Panc1 (cell line): ENCODE measurements around the gene NSUN6. TPM values are rescaled to one million over a fixed set of nuclear protein-coding genes. Genes with fewer than 3 reads are reported as not detected.

Source experiments
- ATAC-seq: fragments of 200-7000 bp; cut with Tn5 transposase; 2 replicates; pipeline ENCODE4 v1.9.1; 2020; ENCODE audit warnings: mild to moderate bottlenecking, moderate library complexity
- Bru-seq: library from RNA; stranded (reverse); fragments of 400-500 nt; gene quantifications from one replicate; lab custom pipeline; 2021; lab: Mats Ljungman, UMichigan
- BruChase-seq, 2 experiments: library from RNA; stranded (reverse); fragments of 400-500 nt; gene quantifications; one replicate each; lab custom pipeline; 2021; lab: Mats Ljungman, UMichigan
- BruUV-seq: library from RNA; stranded (reverse); fragments of 400-500 nt; replicated peaks from 2 replicates; lab custom pipeline; 2021; lab: Mats Ljungman, UMichigan
- CTCF ChIA-PET: fragments of 300-600 bp; sonication (Branson Sonifier 250); formaldehyde crosslinking; loops from one replicate; lab custom pipeline; 2022; ENCODE audit warnings: antibody characterized with exemption; lab: Charles Lee
- POLR2A ChIA-PET: fragments of 300-600 bp; sonication (Branson Sonifier 250); formaldehyde crosslinking; loops from one replicate; lab custom pipeline; 2022; ENCODE audit warnings: antibody characterized with exemption; lab: Charles Lee
- DNase-seq: peaks from one replicate; pipeline ENCODE4 v3.0.0-alpha.2; 2010; ENCODE audit warnings: low read depth, low spot score
- H3K27ac ChIP-seq: 2 replicates; pipeline ENCODE4 v1.5.1; 2011; ENCODE audit warnings: mild to moderate bottlenecking, low read length, inconsistent platforms
- H3K27me3 ChIP-seq: fragments of 200-500 bp; sonication (Bioruptor generic); 2 replicates; pipeline ENCODE4 v1.6.0; 2014; ENCODE audit warnings: low read length, inconsistent platforms; ENCODE audit not compliant: control insufficient read depth, insufficient read depth
- H3K36me3 ChIP-seq: fragments of 200-500 bp; sonication (Bioruptor generic); 2 replicates; pipeline ENCODE4 v1.5.1; 2014; ENCODE audit warnings: inconsistent platforms, mild to moderate bottlenecking, low read length, moderate library complexity; ENCODE audit not compliant: control insufficient read depth, insufficient read depth
- H3K4me1 ChIP-seq: 2 replicates; pipeline ENCODE4 v1.5.1; 2011; ENCODE audit warnings: inconsistent platforms, mild to moderate bottlenecking, low read length, moderate library complexity; ENCODE audit not compliant: control insufficient read depth, insufficient read depth
- H3K4me3 ChIP-seq, 2 experiments: 2 replicates each; pipeline ENCODE4 v1.5.1; 2011 to 2012; ENCODE audit warnings: low read depth in 2 of 2, low read length in 2 of 2, mild to moderate bottlenecking in 2 of 2, inconsistent platforms in 1 of 2, moderate library complexity in 1 of 2
- H3K9me3 ChIP-seq: fragments of 200-500 bp; sonication (Bioruptor generic); 2 replicates; pipeline ENCODE4 v1.5.1; 2014; ENCODE audit warnings: low read depth, mild to moderate bottlenecking, inconsistent platforms, low read length, moderate library complexity; ENCODE audit not compliant: control insufficient read depth, insufficient read depth
- POLR2AphosphoS5 ChIP-seq: IDR thresholded peaks from 2 replicates; pipeline ENCODE4 v1.6.1; 2012; ENCODE audit warnings: mild to moderate bottlenecking, low read depth, low read length, moderate library complexity
- SIN3A ChIP-seq: IDR thresholded peaks from 2 replicates; pipeline ENCODE4 v1.6.1; 2012; ENCODE audit warnings: low read depth, mild to moderate bottlenecking, low read length, moderate library complexity, borderline replicate concordance; ENCODE audit not compliant: insufficient read depth
- TCF7L2 ChIP-seq: IDR thresholded peaks from 2 replicates; pipeline ENCODE4 v1.6.1; 2011; ENCODE audit warnings: mild to moderate bottlenecking, low read depth, low read length, inconsistent platforms
- in situ Hi-C: cut with HindIII; loops from 2 replicates; pipeline ENCODE4 v1.10.0; 2016; ENCODE audit warnings: low sequenced_read_pairs, low pct_unique_long_range_greater_than_20kb
- intact Hi-C: fragments of 100-400 bp; cut with micrococcal nuclease; formaldehyde crosslinking; loops from one replicate; pipeline ENCODE4 v1.10.0; 2022; ENCODE audit not compliant: unreplicated experiment
- long read RNA-seq: library from polyadenylated mRNA; unstranded; transcript quantifications from one replicate; pipeline ENCODE4 v2.0.0, GENCODE V29; 2021; ENCODE audit not compliant: unreplicated experiment
- polyA plus RNA-seq: library from polyadenylated mRNA; unstranded; fragments of >200 nt; gene quantifications from one replicate; pipeline ENCODE4 v1.2.1, GENCODE V29; 2012; ENCODE audit warnings: missing spikeins; ENCODE audit not compliant: insufficient read length
- total RNA-seq: library from RNA; stranded (reverse); gene quantifications from one replicate; pipeline ENCODE4 v1.2.1, GENCODE V29; 2021; ENCODE audit not compliant: unreplicated experiment
- TF ChIP-seq, protein P1 (sequence below): fragments of 450-650 bp; IDR thresholded peaks from 2 replicates; pipeline ENCODE4 v1.5.1; 2017; ENCODE audit warnings: mild to moderate bottlenecking
- TF ChIP-seq, protein P2 (sequence below), 2 experiments: IDR thresholded peaks; 2 replicates each; pipeline ENCODE4 v1.6.1; 2011 to 2012; ENCODE audit warnings: low read depth in 2 of 2, control low read depth in 1 of 2, low read length in 1 of 2, mild to moderate bottlenecking in 1 of 2, moderate library complexity in 1 of 2; ENCODE audit not compliant: insufficient read depth in 1 of 2

NSUN6 gene, protein sequence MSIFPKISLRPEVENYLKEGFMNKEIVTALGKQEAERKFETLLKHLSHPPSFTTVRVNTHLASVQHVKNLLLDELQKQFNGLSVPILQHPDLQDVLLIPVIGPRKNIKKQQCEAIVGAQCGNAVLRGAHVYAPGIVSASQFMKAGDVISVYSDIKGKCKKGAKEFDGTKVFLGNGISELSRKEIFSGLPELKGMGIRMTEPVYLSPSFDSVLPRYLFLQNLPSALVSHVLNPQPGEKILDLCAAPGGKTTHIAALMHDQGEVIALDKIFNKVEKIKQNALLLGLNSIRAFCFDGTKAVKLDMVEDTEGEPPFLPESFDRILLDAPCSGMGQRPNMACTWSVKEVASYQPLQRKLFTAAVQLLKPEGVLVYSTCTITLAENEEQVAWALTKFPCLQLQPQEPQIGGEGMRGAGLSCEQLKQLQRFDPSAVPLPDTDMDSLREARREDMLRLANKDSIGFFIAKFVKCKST
- 4.3 TPM for total RNA-seq
- 2.4 TPM for polyA plus RNA-seq
- percentile 54 among the genes with signal in this experiment for Bru-seq, nascent RNA
- percentile 54 among the genes with signal in this experiment for BruChase-seq, experiment 1, labeled RNA remaining after a 2-hour chase
- percentile 54 among the genes with signal in this experiment for BruChase-seq, experiment 2, labeled RNA remaining after a 6-hour chase
- long read RNA-seq, partial matches to known transcripts: 0 of 8 reads
- long read RNA-seq, other reads (novel, unspliced or antisense): 6 of 8 reads

DNA sequence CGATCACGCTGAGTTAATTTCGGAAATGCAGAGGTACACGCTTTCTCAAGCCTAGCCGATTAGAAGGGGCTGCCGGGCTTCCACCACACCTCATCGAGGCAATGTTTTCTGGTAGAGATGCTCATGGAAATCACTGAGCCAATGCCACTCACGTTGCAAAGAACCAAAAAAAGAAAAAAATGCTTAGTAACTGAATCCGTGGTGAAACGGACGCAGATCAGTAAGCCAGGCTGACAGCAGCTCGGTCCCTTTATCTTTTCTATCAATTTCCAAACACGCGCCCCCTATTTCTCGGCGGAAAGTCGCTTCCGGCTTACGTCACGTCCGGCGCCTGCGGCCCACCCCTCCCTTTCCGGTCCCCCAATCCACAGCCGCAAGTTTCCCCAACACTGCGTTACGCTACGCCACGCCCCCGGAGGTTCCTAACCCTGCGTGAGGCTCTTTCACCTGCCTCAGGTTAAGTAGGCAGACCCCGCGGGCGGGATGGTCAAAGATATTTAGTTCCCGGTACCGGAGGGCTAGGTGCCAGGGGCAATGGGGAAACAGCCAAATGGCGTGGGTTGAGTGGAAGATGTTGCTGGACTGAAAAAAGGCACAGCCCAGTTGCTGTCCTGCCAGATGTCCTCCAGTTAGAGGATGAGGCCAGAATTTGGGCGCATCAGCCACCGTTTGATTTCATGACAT is at the start of gene NSUN6:
Gene NSUN6 (minus strand): TSS at position 264 of the 684 bp plus-strand sequence. CDS start 384 bp downstream, outside the sequence.
- TF ChIP-seq, protein P1, sequence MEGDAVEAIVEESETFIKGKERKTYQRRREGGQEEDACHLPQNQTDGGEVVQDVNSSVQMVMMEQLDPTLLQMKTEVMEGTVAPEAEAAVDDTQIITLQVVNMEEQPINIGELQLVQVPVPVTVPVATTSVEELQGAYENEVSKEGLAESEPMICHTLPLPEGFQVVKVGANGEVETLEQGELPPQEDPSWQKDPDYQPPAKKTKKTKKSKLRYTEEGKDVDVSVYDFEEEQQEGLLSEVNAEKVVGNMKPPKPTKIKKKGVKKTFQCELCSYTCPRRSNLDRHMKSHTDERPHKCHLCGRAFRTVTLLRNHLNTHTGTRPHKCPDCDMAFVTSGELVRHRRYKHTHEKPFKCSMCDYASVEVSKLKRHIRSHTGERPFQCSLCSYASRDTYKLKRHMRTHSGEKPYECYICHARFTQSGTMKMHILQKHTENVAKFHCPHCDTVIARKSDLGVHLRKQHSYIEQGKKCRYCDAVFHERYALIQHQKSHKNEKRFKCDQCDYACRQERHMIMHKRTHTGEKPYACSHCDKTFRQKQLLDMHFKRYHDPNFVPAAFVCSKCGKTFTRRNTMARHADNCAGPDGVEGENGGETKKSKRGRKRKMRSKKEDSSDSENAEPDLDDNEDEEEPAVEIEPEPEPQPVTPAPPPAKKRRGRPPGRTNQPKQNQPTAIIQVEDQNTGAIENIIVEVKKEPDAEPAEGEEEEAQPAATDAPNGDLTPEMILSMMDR: no peak
- TF ChIP-seq TCF7L2 (no peak), SIN3A (no peak; the same call in 1 of the 2 replicates), POLR2AphosphoS5 (peak; percentile 56; the same call in 1 of the 2 replicates)
- TF ChIP-seq, protein P2, sequence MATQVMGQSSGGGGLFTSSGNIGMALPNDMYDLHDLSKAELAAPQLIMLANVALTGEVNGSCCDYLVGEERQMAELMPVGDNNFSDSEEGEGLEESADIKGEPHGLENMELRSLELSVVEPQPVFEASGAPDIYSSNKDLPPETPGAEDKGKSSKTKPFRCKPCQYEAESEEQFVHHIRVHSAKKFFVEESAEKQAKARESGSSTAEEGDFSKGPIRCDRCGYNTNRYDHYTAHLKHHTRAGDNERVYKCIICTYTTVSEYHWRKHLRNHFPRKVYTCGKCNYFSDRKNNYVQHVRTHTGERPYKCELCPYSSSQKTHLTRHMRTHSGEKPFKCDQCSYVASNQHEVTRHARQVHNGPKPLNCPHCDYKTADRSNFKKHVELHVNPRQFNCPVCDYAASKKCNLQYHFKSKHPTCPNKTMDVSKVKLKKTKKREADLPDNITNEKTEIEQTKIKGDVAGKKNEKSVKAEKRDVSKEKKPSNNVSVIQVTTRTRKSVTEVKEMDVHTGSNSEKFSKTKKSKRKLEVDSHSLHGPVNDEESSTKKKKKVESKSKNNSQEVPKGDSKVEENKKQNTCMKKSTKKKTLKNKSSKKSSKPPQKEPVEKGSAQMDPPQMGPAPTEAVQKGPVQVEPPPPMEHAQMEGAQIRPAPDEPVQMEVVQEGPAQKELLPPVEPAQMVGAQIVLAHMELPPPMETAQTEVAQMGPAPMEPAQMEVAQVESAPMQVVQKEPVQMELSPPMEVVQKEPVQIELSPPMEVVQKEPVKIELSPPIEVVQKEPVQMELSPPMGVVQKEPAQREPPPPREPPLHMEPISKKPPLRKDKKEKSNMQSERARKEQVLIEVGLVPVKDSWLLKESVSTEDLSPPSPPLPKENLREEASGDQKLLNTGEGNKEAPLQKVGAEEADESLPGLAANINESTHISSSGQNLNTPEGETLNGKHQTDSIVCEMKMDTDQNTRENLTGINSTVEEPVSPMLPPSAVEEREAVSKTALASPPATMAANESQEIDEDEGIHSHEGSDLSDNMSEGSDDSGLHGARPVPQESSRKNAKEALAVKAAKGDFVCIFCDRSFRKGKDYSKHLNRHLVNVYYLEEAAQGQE (IDR thresholded peaks at IDR 0.05; ENCODE audit: insufficient read depth in 1 of 2, low read depth in 2 of 2, low read length in 1 of 2): no peak
- Histone ChIP-seq H3K36me3 (peaks cover 5% of the 10 kb centered on the region; the same call in 1 of the 2 replicates), H3K9me3 (no peaks in the 10 kb centered on the region), H3K4me3 (peak within 1 kb of the TSS; percentile 96 to 98), H3K4me1 (peaks cover 5% of the 10 kb centered on the region; the same call in 1 of the 2 replicates), H3K27ac (peak within 1 kb of the TSS; percentile 89), H3K27me3 (no peaks in the 10 kb centered on the region)
- ATAC-seq: peak; percentile 99
- ChIA-PET CTCF (no interaction called here), POLR2A (no interaction called here)
- BruUV-seq: no TSS peak
- intact Hi-C loops (no loop called here), in situ Hi-C loops (no loop called here)
- DNase-seq: no peak

DNA sequence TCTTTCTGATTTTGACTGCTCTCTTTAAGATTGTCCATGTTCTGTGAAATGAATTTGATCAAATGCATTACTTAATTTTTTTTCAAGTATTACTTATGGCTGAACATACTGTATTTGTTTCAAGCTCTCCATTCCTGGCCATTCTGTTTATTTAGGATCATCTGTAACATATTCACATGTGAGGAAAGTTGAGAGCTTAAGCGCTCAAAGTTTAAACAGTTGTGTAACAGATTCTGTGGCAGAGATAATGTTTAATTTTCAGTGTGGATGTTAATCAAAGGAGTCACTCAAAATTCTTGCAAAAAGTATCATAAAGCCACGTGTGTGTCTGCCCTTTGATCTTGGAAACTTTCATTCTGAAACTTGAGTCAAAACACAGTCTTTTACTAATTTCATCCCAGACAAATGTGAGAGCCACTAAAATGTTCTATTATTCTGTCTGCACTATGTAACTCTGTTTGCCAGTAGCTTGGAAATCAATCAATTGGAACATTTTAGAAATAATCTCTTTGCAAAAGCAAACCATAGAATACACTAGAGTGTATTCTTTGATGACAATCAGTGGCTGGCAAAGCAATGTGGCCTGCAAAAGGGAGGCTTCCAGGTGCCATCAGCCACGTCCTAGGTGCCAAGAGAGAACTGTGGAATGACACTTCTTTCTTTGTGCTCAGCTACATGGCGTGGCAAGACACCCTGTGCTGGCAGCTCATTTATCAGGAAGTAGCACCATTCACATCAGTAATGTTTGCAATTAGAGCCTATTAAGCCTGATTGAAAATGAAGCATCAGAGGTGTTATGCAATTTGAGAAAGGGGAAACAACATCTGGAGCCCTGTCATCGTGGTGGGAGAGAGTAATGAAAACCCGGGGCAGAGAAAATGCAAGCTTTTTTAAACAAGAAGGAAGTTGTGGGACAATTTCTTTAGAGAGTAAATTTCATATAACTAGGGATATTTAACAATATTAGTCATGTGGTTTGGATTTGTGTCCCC is 48.8 kb upstream of the NSUN6 start:
- TF ChIP-seq TCF7L2 (no peak), SIN3A (no peak), POLR2AphosphoS5 (no peak)
- TF ChIP-seq, protein P2 (IDR thresholded peaks at IDR 0.05; ENCODE audit: insufficient read depth in 1 of 2, low read depth in 2 of 2, low read length in 1 of 2): no peak
- TF ChIP-seq, protein P1: no peak
- H3K36me3 ChIP-seq: no peaks in the 10 kb centered on the region
- ATAC-seq (no peak), DNase-seq (no peak)
- H3K27ac ChIP-seq: no peak overlapping the region
- no peaks in the 10 kb centered on the region for H3K9me3 ChIP-seq
- intact Hi-C loops: no loop called here
- ChIA-PET POLR2A (no interaction called here), CTCF (no interaction called here)
- in situ Hi-C loops: no loop called here
- H3K4me1 ChIP-seq: no peaks in the 10 kb centered on the region
- H3K27me3 ChIP-seq: no peaks in the 10 kb centered on the region
- no TSS peak for BruUV-seq
- H3K4me3 ChIP-seq: no peak overlapping the region
